Activated CD4-positive, alpha-beta T cell treated with anti-CD3 and anti-CD28 coated beads, Interleukin-2, amount 50 U/mL, for 1 hour (primary cell): ENCODE results near the gene LIMA1.
"Not testable (repeated sequence)": the region's sequence is repeated elsewhere in the genome, so short reads cannot be mapped to it uniquely, and the experiment has no call there.

Source experiments
- DNase-seq: peaks from one replicate; pipeline ENCODE4 v3.0.0-alpha.2; 2020

The LIMA1 gene

DNA sequence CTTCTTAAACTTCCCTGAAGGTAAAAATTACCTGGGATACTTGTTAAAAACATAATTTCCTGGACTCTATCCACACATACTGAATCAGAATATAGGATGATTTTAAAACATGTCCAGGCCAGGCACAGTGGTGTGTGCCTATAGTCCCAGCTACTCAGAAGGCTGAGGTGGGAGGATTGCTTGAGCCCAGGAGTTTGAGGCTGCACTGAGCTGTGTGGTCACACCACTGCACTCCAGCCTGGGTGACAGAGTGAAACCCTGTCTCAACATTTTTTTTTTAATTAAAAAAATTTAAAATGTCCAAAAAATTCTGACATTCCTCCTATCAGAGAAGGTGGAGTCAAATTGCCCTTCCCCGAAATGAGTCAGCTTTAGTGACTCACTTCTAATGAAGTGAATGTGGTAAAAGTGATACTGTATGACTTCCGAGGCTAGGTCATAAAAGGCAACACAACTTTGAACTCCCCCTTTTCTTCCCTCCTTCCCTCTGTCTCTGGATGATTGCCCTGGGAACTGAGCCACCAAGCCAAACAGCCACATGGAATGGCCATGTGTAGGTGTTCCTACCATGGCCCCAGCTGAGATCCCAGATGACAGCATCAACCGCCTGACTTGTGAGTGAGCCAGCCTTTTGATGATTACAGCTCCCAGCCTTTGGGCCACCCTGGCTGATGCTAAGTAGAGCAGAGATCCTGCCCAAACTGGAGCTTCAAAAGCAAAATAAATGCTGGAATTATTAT, 36.3 kb downstream of the LIMA1 start:
- DNase-seq, result no peak

DNA sequence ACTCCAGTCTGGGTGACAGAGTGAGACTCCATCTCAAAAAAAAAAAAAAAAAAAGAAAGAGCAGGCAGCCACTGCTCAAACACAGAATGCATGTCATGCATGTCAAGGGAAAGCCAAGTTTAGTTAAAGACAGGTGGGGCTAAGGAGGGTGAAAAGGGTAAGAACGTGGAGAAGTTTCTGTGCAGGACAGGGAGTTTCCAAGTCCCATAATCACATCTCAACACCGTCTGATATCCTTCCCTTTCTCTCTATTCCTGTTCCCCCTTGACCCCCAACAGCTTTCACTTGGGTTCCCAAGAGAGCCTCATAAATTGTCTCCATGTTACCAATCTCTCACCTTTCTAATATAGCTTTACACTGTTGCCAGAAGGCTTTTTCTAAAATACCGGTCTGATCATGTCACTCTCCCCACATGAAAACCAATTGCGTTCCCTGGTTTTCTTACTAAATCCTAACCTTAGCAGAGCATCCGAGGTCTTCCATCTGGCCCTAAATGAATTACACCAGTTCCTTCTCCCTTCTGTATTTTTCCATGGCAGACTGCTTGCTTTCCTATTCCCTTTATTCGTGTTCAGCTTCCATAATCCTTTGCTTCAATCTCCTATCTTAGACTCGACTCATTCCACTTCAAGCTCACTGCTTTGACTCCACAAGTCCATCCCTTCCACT, 37.0 kb downstream of the LIMA1 start:
- DNase-seq, result no peak

DNA sequence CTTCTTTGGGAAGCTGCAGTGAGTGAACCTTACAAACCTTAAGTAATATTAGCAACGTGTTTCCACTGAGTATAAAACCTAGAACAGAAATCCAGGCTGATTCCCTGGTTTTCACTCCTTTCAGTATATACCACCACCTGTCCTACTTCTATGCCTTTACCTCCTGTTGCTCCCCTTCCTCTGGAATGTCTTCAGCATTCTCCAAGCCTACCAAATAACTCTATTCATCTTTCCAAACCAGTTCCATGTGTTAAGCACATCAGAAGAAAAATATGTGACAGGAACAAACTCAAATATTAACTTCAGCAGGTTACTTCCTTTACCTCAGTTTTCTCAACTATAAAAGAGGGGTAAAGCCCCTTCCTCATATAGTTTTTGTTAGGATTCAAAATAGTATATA, 39.8 kb downstream of the LIMA1 start:
- no peak for DNase-seq

DNA sequence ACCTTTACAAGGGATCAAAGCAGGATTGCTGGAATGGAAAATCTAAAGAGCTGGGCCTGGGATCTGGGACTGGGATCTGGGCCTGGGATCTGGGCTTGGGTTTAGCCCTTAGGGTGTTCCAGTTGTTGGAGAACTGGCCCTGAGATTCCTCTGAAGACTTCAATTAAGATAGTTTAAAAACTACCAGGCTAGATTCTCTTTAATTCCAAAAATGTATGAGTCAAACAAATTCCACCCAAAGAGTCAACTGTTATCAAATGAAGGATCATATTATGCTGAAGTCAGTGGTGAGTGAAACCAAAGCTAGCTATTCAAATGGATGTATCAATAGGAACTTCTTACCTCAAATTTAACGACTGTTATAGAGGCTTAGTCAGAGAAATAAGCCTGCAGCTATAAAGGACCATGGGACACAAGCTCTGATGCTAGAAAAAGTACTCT, 40.5 kb downstream of the LIMA1 start:
- DNase-seq, result no peak

DNA sequence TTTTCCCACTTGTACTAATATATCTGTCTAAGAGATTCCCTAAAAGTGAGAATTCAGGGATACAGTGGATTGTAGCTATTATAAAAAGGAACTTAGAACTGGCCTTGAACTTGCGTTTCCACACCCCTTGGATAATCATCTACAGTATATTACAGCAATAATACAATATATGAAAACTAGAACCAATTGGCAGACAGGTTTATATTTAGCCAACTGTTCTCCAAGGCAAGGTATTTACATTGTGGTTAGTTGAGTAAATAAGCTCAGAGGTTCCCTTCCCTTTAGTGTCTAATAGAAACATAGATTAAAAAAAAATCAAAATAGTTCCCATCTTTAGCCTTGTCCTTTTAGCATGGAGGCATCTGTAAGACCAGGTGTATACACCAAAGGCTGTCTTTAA, 42.1 kb downstream of the LIMA1 start:
- no peak for DNase-seq

DNA sequence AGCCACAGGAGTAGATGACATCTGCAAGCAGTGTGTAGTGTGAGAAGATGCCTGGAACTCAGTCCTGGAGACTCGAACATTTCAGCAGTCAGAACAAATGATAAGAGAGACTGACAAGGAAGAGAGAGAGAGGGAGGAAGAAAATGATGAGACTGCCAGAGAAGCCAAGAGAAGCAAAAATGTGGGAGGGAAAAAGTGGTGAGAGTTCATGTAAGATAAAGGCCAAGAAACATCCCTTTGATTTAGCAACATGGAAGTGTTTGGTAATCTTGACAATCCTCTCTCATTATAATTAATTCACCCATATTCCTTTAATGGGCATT, 42.6 kb downstream of the LIMA1 start:
- no peak for DNase-seq

DNA sequence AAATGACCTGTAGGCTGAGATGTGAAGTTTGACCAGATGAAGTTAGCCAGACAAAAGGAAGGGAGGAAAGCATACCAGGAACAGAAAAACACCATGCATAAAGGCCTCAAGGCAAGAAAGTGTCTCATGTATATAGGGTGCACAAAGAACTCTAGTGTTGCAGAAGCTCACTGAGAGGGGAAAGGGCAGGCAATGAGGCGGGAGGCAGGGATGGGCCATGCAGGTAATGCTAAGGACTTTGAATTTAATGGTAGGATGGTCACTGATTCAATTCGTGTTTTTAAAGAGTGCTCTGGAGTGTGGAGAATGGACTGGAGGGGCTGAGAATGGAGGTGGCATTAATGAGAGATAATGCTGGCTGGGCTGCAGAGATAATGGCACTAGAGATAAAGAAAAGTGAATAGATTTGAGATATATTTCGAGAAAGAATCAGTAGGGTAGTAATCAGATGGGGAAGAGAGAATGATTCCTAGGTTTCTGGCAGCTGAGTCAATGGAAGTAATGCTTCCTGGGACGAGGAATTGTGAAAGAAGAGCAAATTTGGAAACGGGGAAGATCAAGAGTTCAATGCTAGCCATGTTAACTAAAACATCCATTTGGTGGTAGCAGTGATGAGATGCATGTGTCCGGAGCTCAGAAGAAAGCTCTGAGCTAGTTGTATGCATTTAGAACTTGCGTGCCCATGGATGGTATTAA, 43.1 kb downstream of the LIMA1 start:
- DNase-seq, result no peak

DNA sequence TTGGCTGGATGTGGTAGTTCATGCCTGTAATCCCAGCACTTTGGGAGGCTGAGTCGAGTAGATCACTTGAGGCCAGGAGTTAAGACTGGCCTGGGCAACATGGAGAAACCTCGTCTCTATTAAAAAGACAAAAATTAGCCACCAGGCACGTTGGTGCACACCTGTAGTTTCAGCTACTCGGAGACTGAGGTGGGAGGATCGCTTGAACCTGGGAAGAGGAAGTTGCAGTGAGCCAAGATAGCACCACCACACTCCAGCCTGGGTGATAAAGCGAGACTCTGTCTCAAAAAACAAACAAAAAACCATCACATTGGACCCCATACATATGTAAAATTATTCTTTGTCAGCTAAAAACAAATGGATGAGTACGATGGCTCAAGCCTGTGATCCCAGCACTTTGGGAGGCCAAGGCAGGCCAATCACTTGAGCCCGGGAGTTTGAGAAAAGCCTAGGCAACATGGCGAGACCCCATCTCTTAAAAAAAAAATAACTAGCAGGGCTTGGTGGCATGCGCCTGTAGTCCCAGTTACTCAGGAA, 43.9 kb downstream of the LIMA1 start:
- no peak for DNase-seq

DNA sequence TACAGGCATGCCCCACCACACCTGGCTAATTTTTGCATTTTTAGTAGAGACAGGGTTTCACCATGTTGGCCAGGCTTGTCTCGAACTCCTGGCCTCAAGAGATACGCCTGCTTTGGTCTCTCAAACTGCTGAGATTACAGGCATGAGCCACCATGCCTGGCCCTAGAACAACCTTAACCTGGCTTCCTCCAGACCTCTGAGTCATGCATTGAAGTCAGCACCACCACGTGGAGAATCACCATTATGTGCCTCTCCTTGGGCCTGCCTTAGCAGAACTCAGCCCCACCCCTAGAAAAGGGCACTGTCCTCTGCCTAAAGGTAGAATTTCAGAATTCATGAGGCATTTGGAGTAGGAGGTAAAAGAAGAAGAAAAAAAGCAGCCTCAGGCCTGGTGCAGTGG, 49.0 kb downstream of the LIMA1 start:
- DNase-seq, result no peak

DNA sequence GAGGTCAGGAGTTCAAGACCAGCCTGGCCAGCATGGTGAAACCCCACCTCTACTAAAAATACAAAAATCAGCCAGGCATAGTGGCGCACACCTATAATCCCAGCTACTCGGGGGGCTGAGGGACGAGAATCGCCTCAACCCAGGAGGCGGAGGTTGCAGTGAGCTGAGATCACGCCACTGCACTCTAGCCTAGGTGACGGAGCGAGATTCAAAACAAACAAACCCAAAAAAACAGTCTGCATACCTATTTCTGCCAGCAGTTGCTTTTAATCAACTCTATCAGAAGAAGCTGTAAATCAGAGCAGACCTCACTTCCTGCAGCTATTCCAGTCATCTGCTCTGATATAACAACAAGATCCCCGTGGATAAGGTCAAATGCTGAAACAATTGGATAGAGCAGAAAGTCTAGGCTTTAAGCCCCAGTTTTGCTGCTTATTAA, 50.5 kb downstream of the LIMA1 start:
- DNase-seq, result no peak

DNA sequence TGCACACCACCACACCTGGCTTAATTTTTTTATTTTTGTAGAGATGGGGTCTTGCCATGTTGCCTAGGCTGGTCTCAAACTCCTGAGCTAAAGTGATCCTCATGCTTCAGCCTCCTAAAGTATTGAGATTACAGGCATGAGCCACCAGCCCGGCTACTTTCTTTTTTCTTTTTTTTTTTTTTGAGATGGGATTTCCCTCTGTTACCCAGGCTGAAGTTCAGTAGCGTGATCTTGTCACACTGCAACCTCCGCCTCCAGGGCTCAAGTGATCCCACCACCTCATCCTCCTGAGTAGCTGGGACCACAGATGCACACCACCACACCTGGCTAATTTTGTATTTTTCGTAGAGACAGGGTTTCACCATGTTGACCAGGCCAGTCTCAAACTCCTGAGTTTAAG, 51.1 kb downstream of the LIMA1 start:
- no peak for DNase-seq

DNA sequence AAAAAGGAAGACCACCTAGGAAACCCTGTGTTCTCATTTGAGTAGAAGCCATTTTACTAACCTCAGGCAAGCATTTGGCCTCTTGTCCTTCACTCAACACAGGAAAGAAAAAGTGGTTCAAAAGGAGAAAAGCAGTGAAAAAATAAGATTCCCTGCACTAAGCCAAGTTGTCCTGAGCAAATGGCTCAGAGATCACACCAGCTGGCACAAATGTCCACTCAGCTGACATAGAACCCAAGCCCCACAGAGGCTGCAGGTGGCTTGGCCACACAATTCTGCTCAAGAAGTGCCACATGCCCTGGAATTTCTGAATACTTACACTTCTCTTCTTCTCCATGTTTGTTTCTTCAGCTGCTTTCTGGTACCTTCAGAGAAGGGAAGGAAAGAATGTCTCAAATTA, 52.0 kb downstream of the LIMA1 start:
- DNase-seq, result no peak

DNA sequence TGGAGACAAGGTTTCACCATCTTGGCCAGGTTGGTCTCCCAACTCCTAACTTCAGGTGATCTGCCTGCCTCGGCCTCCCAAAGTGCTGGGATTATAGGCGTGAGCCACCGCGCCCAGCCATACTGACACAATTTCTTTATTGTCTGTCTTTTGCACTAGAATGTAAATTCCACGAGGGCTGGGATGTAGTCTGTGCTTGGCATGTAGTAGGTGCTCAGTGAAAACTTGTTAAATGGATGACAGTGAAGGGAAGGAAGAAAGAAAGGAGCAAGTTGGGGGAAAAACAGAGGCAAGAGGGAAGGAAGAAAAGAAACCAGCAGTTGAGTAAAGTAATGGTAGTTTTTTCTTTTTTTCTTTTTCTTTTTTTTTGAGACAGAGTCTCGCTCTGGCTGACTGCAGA, 53.1 kb downstream of the LIMA1 start:
- DNase-seq, result no peak

DNA sequence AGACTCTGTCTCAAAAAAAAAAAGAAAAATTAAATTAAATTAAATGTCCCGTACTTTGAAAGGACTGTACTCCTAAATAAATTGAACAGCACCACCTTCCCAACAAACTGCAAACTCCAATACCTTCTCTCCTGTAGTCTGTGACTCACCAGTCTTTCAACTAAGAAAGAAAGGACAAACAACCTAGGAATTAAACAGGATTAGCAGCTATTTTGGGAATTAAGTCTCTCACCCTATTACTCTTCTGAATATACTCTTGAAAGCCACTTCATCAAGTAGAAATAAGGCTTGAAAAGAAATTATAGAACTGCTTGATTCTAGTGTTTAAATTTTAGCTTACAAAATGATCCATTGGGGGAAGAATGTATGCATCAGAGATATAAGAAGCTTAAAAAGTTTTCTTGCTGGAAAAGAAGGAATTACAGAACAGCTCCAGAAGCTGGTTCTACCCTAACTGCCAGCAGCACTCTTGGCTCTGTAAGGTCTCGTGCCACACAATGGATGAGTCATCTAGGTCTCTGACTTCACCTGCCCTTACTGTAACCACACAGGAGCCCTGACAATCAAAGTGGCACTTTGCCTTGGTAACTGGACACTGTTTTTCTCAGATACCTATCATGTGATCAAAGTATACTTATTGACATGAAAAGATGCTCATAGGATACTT, 59.2 kb downstream of the LIMA1 start:
- DNase-seq, result peak; percentile 27

DNA sequence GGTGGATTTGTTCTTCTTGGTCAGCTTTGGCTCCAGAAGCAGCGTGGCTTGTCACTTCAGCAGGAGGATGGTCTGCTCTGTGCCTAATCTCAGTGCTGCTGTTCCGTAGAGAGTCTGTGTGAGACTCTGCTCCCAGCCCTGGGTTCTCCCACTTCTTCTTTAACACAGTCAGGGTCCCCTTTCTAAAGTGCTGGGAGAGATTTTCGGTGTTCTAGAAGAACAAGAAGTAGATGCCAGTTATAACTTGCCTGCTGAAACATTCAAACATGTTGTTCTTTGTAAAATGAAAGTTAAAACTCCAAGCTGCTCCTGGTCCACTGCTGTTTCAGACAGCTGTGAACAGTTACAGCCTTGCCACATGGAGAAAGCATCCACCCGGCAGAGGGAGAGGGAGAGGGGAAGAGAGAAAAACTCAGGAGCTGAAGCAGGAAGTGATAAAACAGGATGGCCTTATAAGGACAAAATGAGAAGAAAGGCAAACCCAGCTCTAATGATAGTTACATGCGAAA, 61.0 kb downstream of the LIMA1 start:
- DNase-seq, result no peak

DNA sequence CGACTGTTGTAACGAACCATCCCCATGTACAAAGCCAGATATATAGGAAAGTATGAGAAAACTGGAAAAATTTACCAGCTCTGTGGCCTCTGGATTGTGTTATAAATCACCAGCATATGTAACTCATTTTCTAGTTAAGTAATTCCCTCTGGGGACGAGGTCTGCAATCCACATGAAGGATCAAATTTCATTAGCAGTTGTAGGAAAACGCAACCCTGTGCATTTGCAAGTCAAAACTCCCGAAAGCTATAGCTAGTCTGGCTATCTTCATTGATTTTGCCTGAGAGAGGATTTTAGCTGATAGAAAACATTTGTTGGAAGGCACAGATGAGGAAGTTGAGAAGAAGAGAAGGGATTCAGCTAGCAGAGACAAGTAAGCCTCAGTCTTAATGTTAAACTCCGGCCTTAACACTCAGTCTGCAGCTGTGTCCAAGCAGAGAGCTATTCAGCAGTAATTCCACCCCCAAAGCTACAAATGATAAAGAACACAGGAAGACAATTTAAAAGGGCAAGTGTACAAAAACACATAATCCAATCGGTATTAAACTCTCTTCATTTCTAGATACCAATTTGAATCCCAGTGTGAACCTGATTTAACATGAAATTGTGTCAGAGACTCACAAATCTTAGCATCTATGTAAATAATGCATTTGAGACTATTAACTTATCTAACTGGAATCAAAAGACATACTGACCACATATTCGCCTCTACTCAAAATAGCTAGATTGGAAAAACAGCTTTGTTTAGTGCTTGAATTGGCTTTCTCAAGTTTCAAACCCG, 61.9 kb downstream of the LIMA1 start:
- no peak for DNase-seq

DNA sequence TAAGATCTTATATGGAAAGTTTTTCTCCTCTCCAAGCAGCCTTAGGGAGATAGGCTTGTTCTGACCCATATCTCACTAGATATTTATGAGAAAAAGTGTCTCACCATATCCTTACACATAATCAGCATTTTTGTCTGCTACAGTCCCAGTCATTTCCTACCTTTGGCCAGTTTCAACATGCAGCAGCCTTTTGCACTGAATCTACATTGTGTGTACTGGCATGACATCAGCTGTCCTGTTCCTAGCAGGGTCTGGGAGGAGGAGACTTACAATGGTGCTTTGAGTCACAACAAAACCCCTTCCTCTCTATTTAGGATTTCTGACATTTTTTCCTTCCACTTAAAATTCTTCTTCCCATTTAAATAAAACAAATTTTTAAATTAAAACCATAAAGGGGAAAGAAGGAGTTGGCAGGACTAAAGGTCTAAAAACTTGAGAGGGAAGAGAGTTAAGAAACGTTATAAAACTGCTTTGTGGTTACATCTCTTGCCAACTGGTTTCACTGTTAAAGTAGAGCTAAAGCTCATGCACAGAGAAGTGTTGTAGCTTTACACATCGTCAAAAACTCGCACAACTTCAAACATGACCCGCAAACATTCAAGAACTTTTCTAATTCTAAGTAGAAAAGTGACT, 62.8 kb downstream of the LIMA1 start:
- DNase-seq, result no peak

DNA sequence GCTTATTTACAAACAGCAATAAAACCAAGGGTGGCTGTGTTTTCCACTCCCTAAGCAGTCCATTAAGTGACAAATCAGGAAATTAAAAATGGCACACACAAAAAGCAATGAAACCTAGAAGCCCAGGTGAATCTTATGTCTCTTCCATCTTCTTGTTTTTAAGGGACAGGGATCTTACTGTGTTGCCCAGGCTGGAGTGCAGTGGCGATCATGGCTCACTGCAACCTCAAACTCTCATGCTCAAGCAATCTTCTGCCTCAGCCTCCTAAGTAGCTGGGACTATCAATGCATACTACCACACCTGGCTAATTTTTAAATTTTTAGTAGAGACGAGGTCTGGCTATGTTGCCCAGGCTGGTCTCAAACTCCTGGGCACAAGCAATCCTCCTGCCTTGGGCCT, 63.8 kb downstream of the LIMA1 start:
- no peak for DNase-seq

DNA sequence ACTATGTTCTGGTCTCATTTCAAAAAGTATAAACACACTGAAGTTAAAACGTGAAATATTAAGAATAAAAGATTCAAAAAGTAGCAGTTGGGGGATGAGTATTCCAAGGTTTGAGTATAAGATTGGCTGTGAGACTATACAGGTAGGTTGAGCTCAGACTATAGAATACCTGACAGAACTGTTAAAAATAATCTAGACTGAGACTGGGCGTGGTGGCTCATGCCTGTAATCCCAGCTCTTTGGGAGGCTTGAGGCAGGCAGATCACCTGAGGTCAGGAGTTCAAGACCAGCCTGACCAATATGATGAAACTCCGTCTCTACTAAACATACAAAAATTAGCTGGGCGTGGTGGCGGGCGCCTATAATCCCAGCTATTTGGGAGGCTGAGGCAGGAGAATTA, 64.3 kb downstream of the LIMA1 start:
- not testable (repeated sequence) for DNase-seq

DNA sequence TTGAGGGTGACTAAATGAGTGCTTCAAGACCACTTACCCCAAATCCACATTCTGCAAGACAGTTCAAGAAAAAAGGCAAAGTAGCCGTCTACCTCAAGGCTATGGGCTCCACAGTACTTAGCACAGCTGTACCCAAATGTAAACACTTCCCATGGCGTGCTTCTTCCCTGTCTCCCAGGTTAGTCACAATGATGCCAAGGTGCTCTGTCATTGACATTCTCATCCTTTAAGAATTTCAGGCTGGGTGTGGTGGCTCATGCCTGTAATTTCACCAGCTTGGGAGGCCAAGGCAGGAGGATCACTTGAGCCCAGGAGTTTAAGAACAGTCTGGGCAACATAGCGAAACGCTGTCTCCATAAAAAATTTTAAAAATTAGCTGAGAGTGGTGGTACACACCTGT, 64.9 kb downstream of the LIMA1 start:
- no peak for DNase-seq

DNA sequence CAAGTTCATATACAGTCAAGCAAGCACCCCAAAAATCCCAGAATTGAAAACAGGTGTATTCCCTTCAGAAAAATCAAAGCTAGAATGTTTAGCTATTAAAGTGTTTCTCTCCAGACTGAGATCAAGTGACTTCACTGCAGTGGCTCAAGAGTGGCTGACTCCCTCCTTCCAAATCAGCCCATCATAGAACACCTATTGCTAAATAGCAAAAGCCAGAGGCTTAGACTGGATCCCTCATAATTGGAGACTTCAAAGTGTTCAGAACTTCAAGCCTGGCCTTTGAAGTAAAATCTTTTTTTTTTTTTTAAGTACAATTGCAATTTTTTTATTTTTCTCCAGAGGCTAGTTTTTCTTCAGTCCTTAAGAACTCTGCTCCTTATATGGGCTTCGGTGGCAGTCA, 66.1 kb downstream of the LIMA1 start:
- DNase-seq, result no peak

DNA sequence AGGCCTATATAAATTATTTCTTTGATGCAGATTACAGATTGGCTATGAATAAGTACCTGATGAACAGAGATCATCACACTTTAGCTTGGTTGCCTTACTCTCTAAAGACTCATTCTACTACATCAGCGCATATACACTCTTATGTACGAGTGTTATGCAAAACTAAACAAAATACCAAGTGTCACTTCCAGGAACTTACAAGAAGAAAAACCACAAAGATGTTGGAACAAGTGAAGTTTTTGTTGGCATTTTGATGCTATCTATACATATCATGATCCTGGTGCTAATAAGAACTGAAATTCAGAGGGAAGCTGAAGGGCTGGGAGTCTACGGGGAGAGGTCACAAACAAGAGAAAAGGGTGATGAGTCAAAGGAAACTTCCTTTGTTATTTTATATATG, 68.3 kb downstream of the LIMA1 start:
- no peak for DNase-seq
